ENCODE data around the gene TEX22. TPM values are rescaled to one million over a fixed set of nuclear protein-coding genes. Genes with fewer than 3 reads are reported as not detected.

The TEX22 gene
- total RNA-seq, 1 donor from 2014 or later: 0.60 TPM

DNA sequence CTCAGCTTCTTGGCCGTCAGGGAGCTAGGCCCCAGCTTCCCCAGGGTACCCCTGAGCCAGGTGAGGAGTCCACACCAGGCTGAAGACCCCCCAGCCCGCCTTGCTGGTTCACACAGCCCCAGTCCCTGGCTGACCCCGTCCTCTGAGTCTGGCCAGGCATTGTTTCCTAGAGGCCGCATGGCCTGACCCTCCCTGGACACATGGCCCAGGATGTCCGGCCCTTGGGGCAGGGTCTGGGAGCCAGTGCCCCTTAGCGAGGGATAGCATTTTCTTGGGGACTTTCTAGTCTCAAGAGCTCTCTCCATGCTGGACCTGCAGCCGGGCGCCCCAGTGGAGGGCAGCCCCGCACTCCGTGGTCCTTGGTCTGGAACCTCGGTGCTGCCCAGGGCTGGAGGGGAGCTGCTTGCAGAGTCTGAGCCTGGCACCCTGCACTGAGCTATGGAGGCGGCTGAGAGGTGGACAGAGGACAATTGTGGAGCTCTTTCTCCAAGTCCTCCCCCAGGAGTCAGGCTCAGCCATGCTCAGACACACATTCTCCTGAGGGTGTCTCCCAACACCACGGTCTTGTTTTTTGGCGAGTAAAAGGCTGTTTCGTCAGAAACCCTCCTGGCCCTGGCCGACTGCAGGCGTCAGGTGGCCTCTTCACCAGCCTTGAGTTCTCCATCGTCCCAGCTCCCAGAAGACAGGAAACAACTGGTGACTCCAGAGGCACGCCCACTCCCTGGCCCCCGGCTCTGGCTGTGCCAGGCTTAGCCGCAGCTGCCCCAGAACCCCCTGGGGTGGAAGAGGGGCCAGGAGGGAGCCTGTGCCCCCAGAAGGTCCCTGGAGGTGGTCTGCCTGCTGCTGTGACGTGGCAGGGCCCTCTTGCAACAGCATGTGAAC, 58.6 kb downstream of the TEX22 start:
- no peak overlapping the region for H3K27ac Mint-ChIP-seq (ENCODE audit: unreplicated experiment)
- DNase-seq (ENCODE audit: low spot score): no peak
- no peak overlapping the region for H3K4me3 Mint-ChIP-seq (ENCODE audit: unreplicated experiment)
- TF ChIP-seq, protein P1, sequence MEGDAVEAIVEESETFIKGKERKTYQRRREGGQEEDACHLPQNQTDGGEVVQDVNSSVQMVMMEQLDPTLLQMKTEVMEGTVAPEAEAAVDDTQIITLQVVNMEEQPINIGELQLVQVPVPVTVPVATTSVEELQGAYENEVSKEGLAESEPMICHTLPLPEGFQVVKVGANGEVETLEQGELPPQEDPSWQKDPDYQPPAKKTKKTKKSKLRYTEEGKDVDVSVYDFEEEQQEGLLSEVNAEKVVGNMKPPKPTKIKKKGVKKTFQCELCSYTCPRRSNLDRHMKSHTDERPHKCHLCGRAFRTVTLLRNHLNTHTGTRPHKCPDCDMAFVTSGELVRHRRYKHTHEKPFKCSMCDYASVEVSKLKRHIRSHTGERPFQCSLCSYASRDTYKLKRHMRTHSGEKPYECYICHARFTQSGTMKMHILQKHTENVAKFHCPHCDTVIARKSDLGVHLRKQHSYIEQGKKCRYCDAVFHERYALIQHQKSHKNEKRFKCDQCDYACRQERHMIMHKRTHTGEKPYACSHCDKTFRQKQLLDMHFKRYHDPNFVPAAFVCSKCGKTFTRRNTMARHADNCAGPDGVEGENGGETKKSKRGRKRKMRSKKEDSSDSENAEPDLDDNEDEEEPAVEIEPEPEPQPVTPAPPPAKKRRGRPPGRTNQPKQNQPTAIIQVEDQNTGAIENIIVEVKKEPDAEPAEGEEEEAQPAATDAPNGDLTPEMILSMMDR (IDR thresholded peaks at IDR 0.05): no peak
- no peaks in the 10 kb centered on the region for H3K27me3 Mint-ChIP-seq (ENCODE audit: low read depth)
- no peaks in the 10 kb centered on the region for H3K9me3 Mint-ChIP-seq (ENCODE audit: low read depth)
- no peaks in the 10 kb centered on the region for H3K4me1 Mint-ChIP-seq (ENCODE audit: low read depth)
- peaks cover 14% of the 10 kb centered on the region for H3K36me3 Mint-ChIP-seq (ENCODE audit: low read depth)

DNA sequence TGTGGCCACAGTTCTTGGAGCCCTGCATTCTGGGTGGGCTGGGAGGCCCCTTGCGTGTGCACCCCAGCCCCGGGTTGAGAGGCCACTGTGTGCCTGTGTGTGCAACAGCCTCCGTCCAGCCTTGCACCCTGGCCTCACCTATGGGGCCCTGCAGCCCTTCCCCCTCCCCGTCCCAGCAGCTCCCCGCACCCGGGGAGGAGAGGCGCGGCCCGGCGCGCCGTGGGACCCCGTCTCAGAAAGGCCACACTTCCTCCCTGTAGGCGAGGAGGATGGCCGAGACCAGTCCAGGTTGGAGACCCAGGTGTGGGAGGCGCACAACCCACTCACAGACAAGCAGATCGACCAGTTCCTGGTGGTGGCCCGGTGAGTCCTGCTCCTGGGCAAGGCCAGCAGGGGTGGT, 59.7 kb downstream of the TEX22 start:
- H3K27ac Mint-ChIP-seq (ENCODE audit: unreplicated experiment): no peak overlapping the region
- no peaks in the 10 kb centered on the region for H3K27me3 Mint-ChIP-seq (ENCODE audit: low read depth)
- no peaks in the 10 kb centered on the region for H3K9me3 Mint-ChIP-seq (ENCODE audit: low read depth)
- H3K4me1 Mint-ChIP-seq (ENCODE audit: low read depth): no peaks in the 10 kb centered on the region
- H3K4me3 Mint-ChIP-seq (ENCODE audit: unreplicated experiment): no peak overlapping the region
- TF ChIP-seq, protein P1 (IDR thresholded peaks at IDR 0.05): no peak
- peaks cover 12% of the 10 kb centered on the region for H3K36me3 Mint-ChIP-seq (ENCODE audit: low read depth)
- DNase-seq (ENCODE audit: low spot score): no peak

DNA sequence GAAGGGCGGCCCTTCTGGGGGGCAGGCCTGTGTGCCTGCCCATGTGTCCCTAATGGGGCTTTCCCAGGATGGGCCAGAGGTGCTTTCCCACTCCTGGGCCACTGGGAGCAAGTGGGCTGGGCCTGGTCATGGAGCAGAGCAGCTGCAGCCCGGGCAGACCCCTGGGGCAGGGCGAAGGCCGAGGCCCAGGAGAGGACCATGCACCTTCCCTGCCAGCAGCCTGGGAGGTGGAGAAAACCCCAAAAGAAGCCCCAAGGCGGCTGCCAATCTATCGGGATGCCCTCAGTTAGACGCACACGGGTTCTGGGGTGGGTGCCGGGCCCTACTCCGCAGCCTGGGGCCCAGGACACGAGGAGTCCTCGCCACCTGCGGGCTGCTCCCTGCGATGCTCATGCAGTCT, 60.2 kb downstream of the TEX22 start:
- Mint-ChIP-seq H3K36me3 (ENCODE audit: low read depth) (peaks cover 10% of the 10 kb centered on the region), H3K27ac (ENCODE audit: unreplicated experiment) (no peak overlapping the region), H3K4me3 (ENCODE audit: unreplicated experiment) (no peak overlapping the region), H3K9me3 (ENCODE audit: low read depth) (no peaks in the 10 kb centered on the region), H3K4me1 (ENCODE audit: low read depth) (no peaks in the 10 kb centered on the region), H3K27me3 (ENCODE audit: low read depth) (no peaks in the 10 kb centered on the region)
- no peak for DNase-seq (ENCODE audit: low spot score)
- TF ChIP-seq, protein P1 (IDR thresholded peaks at IDR 0.05): no peak

DNA sequence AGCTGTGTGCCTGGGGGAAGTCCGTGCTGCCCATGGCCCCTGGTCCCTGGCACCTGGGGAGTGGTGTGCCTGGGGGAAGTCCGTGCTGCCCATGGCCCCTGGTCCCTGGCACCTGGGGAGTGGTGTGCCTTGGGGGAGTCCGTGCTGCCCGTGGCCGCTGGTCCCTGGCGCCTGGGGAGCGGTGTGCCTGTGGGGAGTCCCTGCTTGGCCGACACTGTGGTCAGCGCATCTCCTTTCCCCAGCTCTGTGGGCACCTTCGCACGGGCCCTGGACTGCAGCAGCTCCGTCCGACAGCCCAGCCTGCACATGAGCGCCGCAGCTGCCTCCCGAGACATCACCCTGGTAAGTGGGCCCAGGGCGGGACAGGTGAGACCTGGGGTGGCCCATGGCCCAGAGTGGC, 61.8 kb downstream of the TEX22 start:
- Mint-ChIP-seq H3K27ac (ENCODE audit: unreplicated experiment) (no peak overlapping the region), H3K9me3 (ENCODE audit: low read depth) (no peaks in the 10 kb centered on the region), H3K4me3 (ENCODE audit: unreplicated experiment) (no peak overlapping the region), H3K36me3 (ENCODE audit: low read depth) (peaks cover 10% of the 10 kb centered on the region), H3K4me1 (ENCODE audit: low read depth) (no peaks in the 10 kb centered on the region), H3K27me3 (ENCODE audit: low read depth) (no peaks in the 10 kb centered on the region)
- TF ChIP-seq, protein P1 (IDR thresholded peaks at IDR 0.05): no peak
- DNase-seq (ENCODE audit: low spot score): no peak

DNA sequence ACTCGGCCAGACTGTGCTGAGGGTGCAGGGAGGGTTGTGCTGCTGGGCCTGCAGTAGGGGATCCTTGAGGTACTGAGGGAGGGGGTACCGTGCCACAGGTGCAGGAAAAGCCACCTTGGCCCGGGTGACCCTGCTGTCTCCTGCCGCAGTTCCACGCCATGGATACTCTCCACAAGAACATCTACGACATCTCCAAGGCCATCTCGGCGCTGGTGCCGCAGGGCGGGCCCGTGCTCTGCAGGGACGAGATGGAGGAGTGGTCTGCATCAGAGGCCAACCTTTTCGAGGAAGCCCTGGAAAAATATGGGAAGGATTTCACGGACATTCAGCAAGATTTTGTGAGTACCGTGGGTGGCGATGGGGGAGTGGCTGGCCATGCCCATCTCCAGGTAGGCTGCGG, 62.3 kb downstream of the TEX22 start:
- Mint-ChIP-seq H3K27ac (ENCODE audit: unreplicated experiment) (no peak overlapping the region), H3K4me3 (ENCODE audit: unreplicated experiment) (no peak overlapping the region), H3K4me1 (ENCODE audit: low read depth) (peaks cover 5% of the 10 kb centered on the region), H3K9me3 (ENCODE audit: low read depth) (no peaks in the 10 kb centered on the region), H3K27me3 (ENCODE audit: low read depth) (no peaks in the 10 kb centered on the region), H3K36me3 (ENCODE audit: low read depth) (peaks cover 8% of the 10 kb centered on the region)
- DNase-seq (ENCODE audit: low spot score): no peak
- TF ChIP-seq, protein P1 (IDR thresholded peaks at IDR 0.05): no peak
